SK-N-SH treated with all-trans-retinoic acid at 6 μM for 48 hours (cell line): Measurements from ENCODE around the gene PSMB9.

Experiments used
- CSDC2 ChIP-seq: fragments of 250-450 bp; sonication (Bioruptor Pico); IDR thresholded peaks from 2 replicates; pipeline ENCODE4 v1.5.0; 2020; ENCODE audit warnings: mild to moderate bottlenecking, moderate library complexity
- PPARA ChIP-seq: fragments of 250-450 bp; sonication (Bioruptor Pico); IDR thresholded peaks from 2 replicates; pipeline ENCODE4 v1.5.0; 2020; ENCODE audit warnings: mild to moderate bottlenecking, borderline replicate concordance
- RARB ChIP-seq: fragments of 250-450 bp; sonication (Bioruptor Pico); IDR thresholded peaks from 2 replicates; pipeline ENCODE4 v1.8.0; 2021; ENCODE audit warnings: mild to moderate bottlenecking, moderate library complexity
- ZC3H10 ChIP-seq: fragments of 250-450 bp; sonication (Bioruptor Pico); IDR thresholded peaks from 2 replicates; pipeline ENCODE4 v1.5.1; 2021; ENCODE audit warnings: mild to moderate bottlenecking, moderate library complexity

DNA sequence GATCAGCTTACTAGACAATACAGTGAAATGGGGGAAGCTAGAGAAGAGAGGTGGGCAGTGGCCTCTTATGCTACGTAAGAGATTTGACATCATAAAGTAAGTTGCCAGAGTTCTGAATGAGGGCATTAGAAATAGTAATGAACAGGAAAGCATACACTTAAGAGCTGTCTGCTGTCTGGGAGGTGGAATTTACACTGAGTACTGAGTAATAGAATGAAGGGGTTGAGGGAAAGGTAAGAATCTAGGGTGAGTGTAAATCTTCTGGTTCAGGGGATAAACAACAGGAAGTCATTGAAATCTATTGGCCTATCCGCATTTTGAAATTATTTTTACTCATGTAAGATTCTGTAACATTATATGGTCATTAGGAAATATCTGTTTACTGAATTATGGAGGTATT is 51.1 kb downstream of the PSMB9 start:
- TF ChIP-seq ZC3H10 (CRISPR knock-in tag) (no peak), CSDC2 (no peak), RARB (no peak), PPARA (CRISPR knock-in tag) (no peak)
